ENCODE measurements around the gene EDC3.

DNA sequence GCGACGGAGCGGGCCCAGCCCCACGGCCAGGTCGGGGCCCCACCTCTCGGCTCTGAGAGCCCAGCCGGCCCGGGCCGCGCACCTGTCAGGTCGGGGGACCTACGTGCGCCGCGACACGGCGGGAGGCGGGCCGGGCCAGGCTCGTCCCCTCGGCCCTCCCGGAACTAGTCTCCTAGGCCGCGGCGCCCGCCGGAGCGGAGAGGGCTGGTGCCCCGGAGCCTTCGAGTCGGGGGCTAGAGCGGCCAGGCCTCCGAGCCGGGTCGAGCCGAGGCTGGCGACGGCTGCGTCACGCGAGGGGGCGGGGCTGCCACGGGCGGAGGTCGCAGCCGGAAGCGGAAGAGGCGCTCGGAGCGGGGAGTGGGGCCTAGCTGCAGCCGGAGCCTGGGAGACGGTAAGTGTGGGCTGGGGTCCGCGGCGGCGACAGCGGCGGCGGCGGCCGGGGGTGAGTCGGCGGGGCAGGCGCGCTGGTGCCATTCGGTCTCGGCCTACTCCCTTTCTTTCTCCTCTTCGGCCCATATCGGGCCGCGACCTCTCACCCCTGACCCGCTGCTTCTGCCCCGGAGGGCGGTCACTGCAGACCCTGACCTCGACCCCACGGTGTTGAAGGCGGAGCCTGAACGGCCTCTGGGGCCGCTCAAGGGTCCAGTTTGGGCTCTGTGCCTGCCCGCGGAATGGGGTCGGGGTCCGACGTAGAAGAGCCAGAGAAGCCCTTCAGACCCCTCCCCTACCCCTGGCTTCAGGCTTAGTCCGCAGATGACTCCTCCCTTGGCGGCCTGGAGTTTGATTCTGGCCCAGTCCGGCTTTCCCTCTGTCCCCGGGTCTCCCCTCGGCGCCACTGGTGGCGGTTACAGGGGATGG, 80.1 kb downstream of the EDC3 start, which contains the start of gene CLK3:
- TF ChIP-seq POLR2A (IDR thresholded peaks at IDR 0.05) (peak; percentile 36 to 43), POLR2AphosphoS5 (IDR thresholded peaks at IDR 0.05) (peak; percentile 57 to 86 (median 83))
- TF ChIP-seq, protein P1, sequence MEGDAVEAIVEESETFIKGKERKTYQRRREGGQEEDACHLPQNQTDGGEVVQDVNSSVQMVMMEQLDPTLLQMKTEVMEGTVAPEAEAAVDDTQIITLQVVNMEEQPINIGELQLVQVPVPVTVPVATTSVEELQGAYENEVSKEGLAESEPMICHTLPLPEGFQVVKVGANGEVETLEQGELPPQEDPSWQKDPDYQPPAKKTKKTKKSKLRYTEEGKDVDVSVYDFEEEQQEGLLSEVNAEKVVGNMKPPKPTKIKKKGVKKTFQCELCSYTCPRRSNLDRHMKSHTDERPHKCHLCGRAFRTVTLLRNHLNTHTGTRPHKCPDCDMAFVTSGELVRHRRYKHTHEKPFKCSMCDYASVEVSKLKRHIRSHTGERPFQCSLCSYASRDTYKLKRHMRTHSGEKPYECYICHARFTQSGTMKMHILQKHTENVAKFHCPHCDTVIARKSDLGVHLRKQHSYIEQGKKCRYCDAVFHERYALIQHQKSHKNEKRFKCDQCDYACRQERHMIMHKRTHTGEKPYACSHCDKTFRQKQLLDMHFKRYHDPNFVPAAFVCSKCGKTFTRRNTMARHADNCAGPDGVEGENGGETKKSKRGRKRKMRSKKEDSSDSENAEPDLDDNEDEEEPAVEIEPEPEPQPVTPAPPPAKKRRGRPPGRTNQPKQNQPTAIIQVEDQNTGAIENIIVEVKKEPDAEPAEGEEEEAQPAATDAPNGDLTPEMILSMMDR (IDR thresholded peaks at IDR 0.05) = no peak

Measured in sigmoid colon (tissue), 4 donors.